Measurements from ENCODE around the gene HOPX.

The HOPX gene

GRCh38 chr4:56686537-56687231, 5.6 kb upstream of the HOPX start:
- H3K79me2 ChIP-seq (ENCODE audit: low read length) = no peaks in the 10 kb centered on the region
- no peak for DNase-seq
- H4K20me1 ChIP-seq (ENCODE audit: insufficient read depth, low read length) = no peaks in the 10 kb centered on the region
- no peaks in the 10 kb centered on the region for H3K36me3 ChIP-seq (replicated peaks; ENCODE audit: insufficient read depth, low read length)
- H3K27me3 ChIP-seq (replicated peaks; ENCODE audit: insufficient read depth, low read length) = no peaks in the 10 kb centered on the region
- H3K27ac ChIP-seq (ENCODE audit: low read length) = no peak overlapping the region
- H3K4me2 ChIP-seq (ENCODE audit: low read depth, low read length) = no peak overlapping the region
- H3K9me2 ChIP-seq (replicated peaks; ENCODE audit: insufficient read depth, low read length) = no peaks in the 10 kb centered on the region
- H3F3A ChIP-seq (ENCODE audit: insufficient read depth, low read length) = no peaks in the 10 kb centered on the region
- H3K9ac ChIP-seq (ENCODE audit: low read length) = no peak overlapping the region
- no peaks in the 10 kb centered on the region for H3K9me3 ChIP-seq (replicated peaks; ENCODE audit: insufficient read depth, low read length)
- no peak overlapping the region for H3K4me3 ChIP-seq (ENCODE audit: low read length)
- H2AFZ ChIP-seq (ENCODE audit: low read length) = no peak overlapping the region
- TF ChIP-seq EZH2phosphoT487 (IDR thresholded peaks at IDR 0.05; ENCODE audit: low read length) = no peak
- TF ChIP-seq EZH2 (optimal IDR thresholded peaks at IDR 0.05; ENCODE audit: low read depth, low read length) = no peak
- TF ChIP-seq, protein P1, sequence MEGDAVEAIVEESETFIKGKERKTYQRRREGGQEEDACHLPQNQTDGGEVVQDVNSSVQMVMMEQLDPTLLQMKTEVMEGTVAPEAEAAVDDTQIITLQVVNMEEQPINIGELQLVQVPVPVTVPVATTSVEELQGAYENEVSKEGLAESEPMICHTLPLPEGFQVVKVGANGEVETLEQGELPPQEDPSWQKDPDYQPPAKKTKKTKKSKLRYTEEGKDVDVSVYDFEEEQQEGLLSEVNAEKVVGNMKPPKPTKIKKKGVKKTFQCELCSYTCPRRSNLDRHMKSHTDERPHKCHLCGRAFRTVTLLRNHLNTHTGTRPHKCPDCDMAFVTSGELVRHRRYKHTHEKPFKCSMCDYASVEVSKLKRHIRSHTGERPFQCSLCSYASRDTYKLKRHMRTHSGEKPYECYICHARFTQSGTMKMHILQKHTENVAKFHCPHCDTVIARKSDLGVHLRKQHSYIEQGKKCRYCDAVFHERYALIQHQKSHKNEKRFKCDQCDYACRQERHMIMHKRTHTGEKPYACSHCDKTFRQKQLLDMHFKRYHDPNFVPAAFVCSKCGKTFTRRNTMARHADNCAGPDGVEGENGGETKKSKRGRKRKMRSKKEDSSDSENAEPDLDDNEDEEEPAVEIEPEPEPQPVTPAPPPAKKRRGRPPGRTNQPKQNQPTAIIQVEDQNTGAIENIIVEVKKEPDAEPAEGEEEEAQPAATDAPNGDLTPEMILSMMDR (IDR thresholded peaks at IDR 0.05; ENCODE audit: low read length) = no peak
- peaks cover 2% of the 10 kb centered on the region; the same call in 1 of the 2 replicates for H3K4me1 ChIP-seq (ENCODE audit: low read length)

- Histone ChIP-seq H3K27ac (ENCODE audit: low read length) (no peak overlapping the region), H3K9me3 (replicated peaks; ENCODE audit: insufficient read depth, low read length) (no peaks in the 10 kb centered on the region), H3K4me2 (ENCODE audit: low read depth, low read length) (no peak overlapping the region), H4K20me1 (ENCODE audit: insufficient read depth, low read length) (no peaks in the 10 kb centered on the region), H3K79me2 (ENCODE audit: low read length) (no peaks in the 10 kb centered on the region), H3K9ac (ENCODE audit: low read length) (no peak overlapping the region), H3K4me1 (ENCODE audit: low read length) (peaks cover 13% of the 10 kb centered on the region), H3K36me3 (replicated peaks; ENCODE audit: insufficient read depth, low read length) (no peaks in the 10 kb centered on the region), H2AFZ (ENCODE audit: low read length) (no peak overlapping the region), H3K27me3 (replicated peaks; ENCODE audit: insufficient read depth, low read length) (no peaks in the 10 kb centered on the region), H3K4me3 (ENCODE audit: low read length) (no peak overlapping the region), H3K9me2 (replicated peaks; ENCODE audit: insufficient read depth, low read length) (no peaks in the 10 kb centered on the region), H3F3A (ENCODE audit: insufficient read depth, low read length) (no peaks in the 10 kb centered on the region)
- DNase-seq = no peak
- TF ChIP-seq, protein P1 (IDR thresholded peaks at IDR 0.05; ENCODE audit: low read length) = no peak
- no peak for TF ChIP-seq EZH2phosphoT487 (IDR thresholded peaks at IDR 0.05; ENCODE audit: low read length)
- TF ChIP-seq EZH2 (optimal IDR thresholded peaks at IDR 0.05; ENCODE audit: low read depth, low read length) = no peak
Measured at GRCh38 chr4:56684320-56685050, 3.4 kb upstream of the HOPX start.

GRCh38 chr4:56683455-56683854, 2.4 kb upstream of the HOPX start:
- H3F3A ChIP-seq (ENCODE audit: insufficient read depth, low read length) = no peaks in the 10 kb centered on the region
- no peaks in the 10 kb centered on the region for H3K79me2 ChIP-seq (ENCODE audit: low read length)
- no peaks in the 10 kb centered on the region for H4K20me1 ChIP-seq (ENCODE audit: insufficient read depth, low read length)
- no peak overlapping the region for H3K9ac ChIP-seq (ENCODE audit: low read length)
- no peak overlapping the region for H3K4me2 ChIP-seq (ENCODE audit: low read depth, low read length)
- no peak overlapping the region for H3K27ac ChIP-seq (ENCODE audit: low read length)
- H3K36me3 ChIP-seq (replicated peaks; ENCODE audit: insufficient read depth, low read length) = no peaks in the 10 kb centered on the region
- H3K27me3 ChIP-seq (replicated peaks; ENCODE audit: insufficient read depth, low read length) = no peaks in the 10 kb centered on the region
- DNase-seq = no peak
- no peak overlapping the region for H2AFZ ChIP-seq (ENCODE audit: low read length)
- TF ChIP-seq EZH2phosphoT487 (IDR thresholded peaks at IDR 0.05; ENCODE audit: low read length) (no peak), EZH2 (optimal IDR thresholded peaks at IDR 0.05; ENCODE audit: low read depth, low read length) (no peak)
- TF ChIP-seq, protein P1 (IDR thresholded peaks at IDR 0.05; ENCODE audit: low read length) = no peak
- peaks cover 13% of the 10 kb centered on the region for H3K4me1 ChIP-seq (ENCODE audit: low read length)
- H3K9me3 ChIP-seq (replicated peaks; ENCODE audit: insufficient read depth, low read length) = no peaks in the 10 kb centered on the region
- no peak overlapping the region for H3K4me3 ChIP-seq (ENCODE audit: low read length)
- no peaks in the 10 kb centered on the region for H3K9me2 ChIP-seq (replicated peaks; ENCODE audit: insufficient read depth, low read length)
